GM12878 (cell line): Measurements from ENCODE around the gene HSD17B4. TPM values are rescaled to one million over a fixed set of nuclear protein-coding genes. Genes with fewer than 3 reads are reported as not detected.
"Not testable (repeated sequence)": the region's sequence is repeated elsewhere in the genome, so short reads cannot be mapped to it uniquely, and the experiment has no call there.

Experiments
- ATAC-seq: fragments of 200-7000 bp; cut with Tn5 transposase; 3 replicates; pipeline ENCODE4 v1.9.1; 2020; ENCODE audit warnings: mild to moderate bottlenecking, moderate library complexity
- BruUV-seq: library from RNA; stranded (reverse); fragments of 400-500 nt; replicated peaks from 2 replicates; lab custom pipeline; 2021; lab: Mats Ljungman, UMichigan
- CTCF ChIA-PET: fragments of 300-600 bp; sonication (Branson Sonifier 250); formaldehyde crosslinking; extraction: SDS; loops from one replicate; lab custom pipeline; 2021; ENCODE audit warnings: inconsistent platforms; lab: Yijun Ruan, JAX
- POLR2A ChIA-PET: fragments of 350-600 bp; formaldehyde crosslinking; extraction: SDS; loops from one replicate; lab custom pipeline; 2021; ENCODE audit warnings: inconsistent platforms; lab: Charles Lee
- RAD21 ChIA-PET: fragments of 300-600 bp; sonication (Branson Sonifier 250); formaldehyde crosslinking; loops from one replicate; lab custom pipeline; 2023; ENCODE audit warnings: antibody characterized with exemption; ENCODE audit not compliant: unreplicated experiment; lab: Charles Lee
- SMC1A ChIA-PET: fragments of 300-600 bp; sonication (Branson Sonifier 250); formaldehyde crosslinking; loops from one replicate; lab custom pipeline; 2023; ENCODE audit not compliant: unreplicated experiment, uncharacterized antibody; lab: Charles Lee
- DNase-seq: peaks from one replicate; pipeline ENCODE4 v3.0.0-alpha.2; 2011; ENCODE audit warnings: low read depth, low spot score
- FAIRE-seq: peaks from 3 replicates; lab custom pipeline; 2011; peaks lifted over from hg19 to GRCh38; lab: Jason Lieb, UNC
- H2AFZ ChIP-seq: 2 replicates; pipeline ENCODE4 v1.6.0; 2011; ENCODE audit warnings: low read depth, low read length, control low read depth; ENCODE audit not compliant: control insufficient read depth
- H3K27ac ChIP-seq: 2 replicates; pipeline ENCODE4 v1.5.1; 2011; ENCODE audit warnings: control low read depth; ENCODE audit not compliant: control insufficient read depth, insufficient read depth
- H3K27me3 ChIP-seq, 2 experiments: replicated peaks in 1 of 2; 2 replicates each; pipeline versions ENCODE4 v1.6.0 to v1.6.1; 2011; ENCODE audit warnings: low read length in 1 of 2; ENCODE audit not compliant: control insufficient read depth in 2 of 2, insufficient read depth in 2 of 2
- H3K36me3 ChIP-seq, 2 experiments: 2 replicates each; pipeline ENCODE4 v1.5.1; 2011; ENCODE audit warnings: low read length in 1 of 2; ENCODE audit not compliant: control insufficient read depth in 2 of 2, insufficient read depth in 2 of 2
- H3K4me1 ChIP-seq: 2 replicates; pipeline ENCODE4 v1.6.1; 2011; ENCODE audit warnings: mild to moderate bottlenecking, low read length, moderate library complexity, mixed read lengths; ENCODE audit not compliant: control insufficient read depth, insufficient read depth
- H3K4me2 ChIP-seq: 2 replicates; pipeline ENCODE4 v1.6.0; 2011; ENCODE audit warnings: control low read depth; ENCODE audit not compliant: control insufficient read depth, insufficient read depth
- H3K4me3 ChIP-seq: fragments of 200-600 bp; sonication (generic); 2 replicates; pipeline ENCODE4 v1.5.1; 2016
- H3K79me2 ChIP-seq: 2 replicates; pipeline ENCODE4 v1.6.0; 2011; ENCODE audit warnings: low read length; ENCODE audit not compliant: control insufficient read depth, insufficient read depth
- H3K9ac ChIP-seq: 2 replicates; pipeline ENCODE4 v1.8.0; 2011; ENCODE audit warnings: low read length, control low read depth, mixed read lengths; ENCODE audit not compliant: control insufficient read depth, insufficient read depth
- H3K9me3 ChIP-seq: replicated peaks from 3 replicates; pipeline ENCODE4 v1.5.1; 2011; ENCODE audit warnings: mild to moderate bottlenecking, low read length; ENCODE audit not compliant: control insufficient read depth, insufficient read depth
- H4K20me1 ChIP-seq: 2 replicates; pipeline ENCODE4 v1.6.0; 2011; ENCODE audit not compliant: control insufficient read depth, insufficient read depth
- BHLHE40 ChIP-seq, 2 experiments: fragments of 450-650 bp in 1 of 2; IDR thresholded peaks; 2 replicates each; pipeline ENCODE4 v1.6.1; 2011 to 2017; ENCODE audit warnings: low read depth in 2 of 2, borderline replicate concordance in 1 of 2, improper control_type of control experiment in 1 of 2, low read length in 1 of 2, mild to moderate bottlenecking in 1 of 2
- CBX5 ChIP-seq: sonication (generic); IDR thresholded peaks from 2 replicates; pipeline ENCODE4 v1.6.1; 2016; ENCODE audit warnings: low read depth, moderate library complexity, mild to moderate bottlenecking, inconsistent platforms
- MEF2B ChIP-seq: fragments of 450-650 bp; IDR thresholded peaks from 2 replicates; pipeline ENCODE4 v1.6.1; 2018; ENCODE audit warnings: mild to moderate bottlenecking, moderate library complexity; ENCODE audit not compliant: partially characterized antibody, poor library complexity, severe bottlenecking
- NR2F1 ChIP-seq: fragments of 450-650 bp; conservative IDR thresholded peaks from 2 replicates; pipeline ENCODE4 v1.6.1; 2017; ENCODE audit warnings: mild to moderate bottlenecking
- SMARCA5 ChIP-seq: fragments of 450-650 bp; IDR thresholded peaks from 2 replicates; pipeline ENCODE4 v1.6.1; 2017; ENCODE audit warnings: mild to moderate bottlenecking
- SPI1 ChIP-seq: IDR thresholded peaks from 2 replicates; pipeline ENCODE4 v1.6.1; 2011; ENCODE audit warnings: low read depth, mild to moderate bottlenecking, low read length, moderate library complexity, borderline replicate concordance; ENCODE audit not compliant: insufficient read depth
- STAT3 ChIP-seq: IDR thresholded peaks from 2 replicates; pipeline ENCODE4 v1.6.1; 2011; ENCODE audit warnings: low read depth, low read length, improper control_type of control experiment
- WGBS: methylation state at CpG from one replicate; pipeline ENCODE4 v1.1.6; 2016; ENCODE audit warnings: low lambda C conversion rate; ENCODE audit not compliant: insufficient replicate concordance, insufficient coverage; ENCODE audit errors: missing lambda C conversion rate; 5-methylcytosine and 5-hydroxymethylcytosine counted together
- in situ Hi-C: fragments of 300-500 bp; cut with MboI; formaldehyde crosslinking; loops from 9 replicates; pipeline ENCODE4 v1.14.3; 2018; ENCODE audit warnings: mixed read lengths
- intact Hi-C: fragments of 100-400 bp; cut with micrococcal nuclease; formaldehyde crosslinking; loops from one replicate; pipeline ENCODE4 v1.14.2; 2022; ENCODE audit not compliant: unreplicated experiment
- polyA plus RNA-seq, 11 experiments: library from polyadenylated mRNA; depleted of rRNA in 4 of 11; unstranded in 6 of 11; stranded (reverse) in 5 of 11; fragments of >200 nt; fragmentation: Nextera tagmentation in 4 of 11; fragmentation: Illumina TruSeq in 1 of 11; extraction: Ambion mirVana in 4 of 11; extraction: Trizol in 1 of 11; gene quantifications; 1 replicate in 1 of 11; 2 replicates in 10 of 11; pipeline versions ENCODE4 v1.2.1 to v1.2.3, GENCODE V29; 2011 to 2016; ENCODE audit warnings: inconsistent platforms in 2 of 11, missing spikeins in 2 of 11, low read depth in 1 of 11
- total RNA-seq, 4 experiments: library from RNA; depleted of rRNA in 3 of 4; stranded (reverse); fragments of >200 nt in 3 of 4; fragmentation: Illumina TruSeq in 1 of 4; extraction: Trizol in 1 of 4; gene quantifications; 2 replicates each; pipeline versions ENCODE4 v1.2.1 to v1.2.3, GENCODE V29; 2013 to 2021
- TF ChIP-seq, protein P1 (sequence below): fragments of 450-650 bp; IDR thresholded peaks from 2 replicates; pipeline ENCODE4 v1.6.1; 2017; ENCODE audit warnings: mild to moderate bottlenecking, moderate library complexity

Gene HSD17B4
- total and polyA plus RNA-seq, 10 of the 15 experiments (the other 5 are each of a cell fraction or from before 2014, with no cell fraction given): 38.6 to 125 (median 93.0) TPM

- DNase-seq, CTCF ChIA-PET, ATAC-seq, H3K9me3 ChIP-seq, H3K36me3 ChIP-seq, H3K4me3 ChIP-seq: not testable (repeated sequence)
- WGBS: 85% methylated on average over 4 of the region's 4 CpGs
- TF ChIP-seq SMARCA5: 0 out of 2 replicates have a peak, but pooled peaks have one; percentile 26
- TF ChIP-seq, all 136 proteins: peak for 1; not testable (repeated sequence) for 135
- in situ Hi-C loops, H3K9ac ChIP-seq, RAD21 ChIA-PET, H4K20me1 ChIP-seq, H3K4me1 ChIP-seq, FAIRE-seq, BruUV-seq, H3K27me3 ChIP-seq, H3K4me2 ChIP-seq, POLR2A ChIA-PET, H3K27ac ChIP-seq, SMC1A ChIA-PET, H2AFZ ChIP-seq, intact Hi-C loops, H3K79me2 ChIP-seq: not testable (repeated sequence)
Measured at GRCh38 chr5:119503939-119504338, 51.6 kb downstream of the HSD17B4 start.

- no peak for TF ChIP-seq NR2F1
- TF ChIP-seq STAT3: no peak
- TF ChIP-seq BHLHE40 (IDR thresholded peaks at IDR 0.05; ENCODE audit: borderline replicate concordance in 1 of 2, low read depth in 2 of 2, low read length in 1 of 2): no peak
- TF ChIP-seq SPI1: no peak
- TF ChIP-seq CBX5: peak; percentile 92; the same call in 1 of the 2 replicates
- TF ChIP-seq, protein P1, sequence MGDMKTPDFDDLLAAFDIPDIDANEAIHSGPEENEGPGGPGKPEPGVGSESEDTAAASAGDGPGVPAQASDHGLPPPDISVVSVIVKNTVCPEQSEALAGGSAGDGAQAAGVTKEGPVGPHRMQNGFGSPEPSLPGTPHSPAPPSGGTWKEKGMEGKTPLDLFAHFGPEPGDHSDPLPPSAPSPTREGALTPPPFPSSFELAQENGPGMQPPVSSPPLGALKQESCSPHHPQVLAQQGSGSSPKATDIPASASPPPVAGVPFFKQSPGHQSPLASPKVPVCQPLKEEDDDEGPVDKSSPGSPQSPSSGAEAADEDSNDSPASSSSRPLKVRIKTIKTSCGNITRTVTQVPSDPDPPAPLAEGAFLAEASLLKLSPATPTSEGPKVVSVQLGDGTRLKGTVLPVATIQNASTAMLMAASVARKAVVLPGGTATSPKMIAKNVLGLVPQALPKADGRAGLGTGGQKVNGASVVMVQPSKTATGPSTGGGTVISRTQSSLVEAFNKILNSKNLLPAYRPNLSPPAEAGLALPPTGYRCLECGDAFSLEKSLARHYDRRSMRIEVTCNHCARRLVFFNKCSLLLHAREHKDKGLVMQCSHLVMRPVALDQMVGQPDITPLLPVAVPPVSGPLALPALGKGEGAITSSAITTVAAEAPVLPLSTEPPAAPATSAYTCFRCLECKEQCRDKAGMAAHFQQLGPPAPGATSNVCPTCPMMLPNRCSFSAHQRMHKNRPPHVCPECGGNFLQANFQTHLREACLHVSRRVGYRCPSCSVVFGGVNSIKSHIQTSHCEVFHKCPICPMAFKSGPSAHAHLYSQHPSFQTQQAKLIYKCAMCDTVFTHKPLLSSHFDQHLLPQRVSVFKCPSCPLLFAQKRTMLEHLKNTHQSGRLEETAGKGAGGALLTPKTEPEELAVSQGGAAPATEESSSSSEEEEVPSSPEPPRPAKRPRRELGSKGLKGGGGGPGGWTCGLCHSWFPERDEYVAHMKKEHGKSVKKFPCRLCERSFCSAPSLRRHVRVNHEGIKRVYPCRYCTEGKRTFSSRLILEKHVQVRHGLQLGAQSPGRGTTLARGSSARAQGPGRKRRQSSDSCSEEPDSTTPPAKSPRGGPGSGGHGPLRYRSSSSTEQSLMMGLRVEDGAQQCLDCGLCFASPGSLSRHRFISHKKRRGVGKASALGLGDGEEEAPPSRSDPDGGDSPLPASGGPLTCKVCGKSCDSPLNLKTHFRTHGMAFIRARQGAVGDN: no peak
- TF ChIP-seq MEF2B: no peak
- Histone ChIP-seq H3K27ac (no peak overlapping the region), H3K4me2 (no peak overlapping the region), H3K4me3 (no peak overlapping the region), H3K4me1 (no peaks in the 10 kb centered on the region), H3K27me3 (no peaks in the 10 kb centered on the region), H2AFZ (no peak overlapping the region), H3K79me2 (no peaks in the 10 kb centered on the region), H3K9ac (no peak overlapping the region), H4K20me1 (no peaks in the 10 kb centered on the region), H3K36me3 (peaks cover 0 to 17% of the 10 kb centered on the region in 2 experiments; a peak in 1 of 4 replicates), H3K9me3 (peaks cover 1% of the 10 kb centered on the region; the same call in 2 of the 3 replicates)
- WGBS: 100% methylated on average over 1 of the region's 1 CpG
- DNase-seq (no peak), FAIRE-seq (no peak), ATAC-seq (no peak)
- POLR2A ChIA-PET: no interaction called here
- no TSS peak for BruUV-seq
- in situ Hi-C loops (no loop called here), intact Hi-C loops (no loop called here)
- SMC1A ChIA-PET: interaction anchor here (1.7 to 2.0 kb wide), 2 partner anchors 15 to 19 kb away, joined by 3 to 8 read pairs; no protein-coding TSS in a partner anchor
- RAD21 ChIA-PET: no interaction called here
- CTCF ChIA-PET: interaction anchor here (1.2 kb wide), 1 partner anchor 42 kb away, joined by 4 read pairs; no protein-coding TSS in a partner anchor
Measured at GRCh38 chr5:119512277-119512676, 60.0 kb downstream of the HSD17B4 start.
